Measurements from ENCODE around the gene CLSTN3.

The CLSTN3 gene

GRCh38 chr12:7193674-7194073, 63.5 kb downstream of the CLSTN3 start:
- no peak overlapping the region for H3K4me3 ChIP-seq (ENCODE audit: low read depth, low read length)
- CTCF ChIA-PET: interaction anchor here (0.6 to 1.7 kb wide), 4 partner anchors 10 to 446 kb away, joined by 3 to 4 read pairs (median 4); no protein-coding TSS in a partner anchor
- no peak for DNase-seq (ENCODE audit: low read depth, low spot score)
- TF ChIP-seq CTCF (IDR thresholded peaks at IDR 0.05; ENCODE audit: insufficient read depth, low read length, missing control alignments): no peak
- POLR2A ChIA-PET: interaction anchor here (0.7 kb wide), 1 partner anchor 127 kb away, joined by 3 read pairs; no protein-coding TSS in a partner anchor

DNA sequence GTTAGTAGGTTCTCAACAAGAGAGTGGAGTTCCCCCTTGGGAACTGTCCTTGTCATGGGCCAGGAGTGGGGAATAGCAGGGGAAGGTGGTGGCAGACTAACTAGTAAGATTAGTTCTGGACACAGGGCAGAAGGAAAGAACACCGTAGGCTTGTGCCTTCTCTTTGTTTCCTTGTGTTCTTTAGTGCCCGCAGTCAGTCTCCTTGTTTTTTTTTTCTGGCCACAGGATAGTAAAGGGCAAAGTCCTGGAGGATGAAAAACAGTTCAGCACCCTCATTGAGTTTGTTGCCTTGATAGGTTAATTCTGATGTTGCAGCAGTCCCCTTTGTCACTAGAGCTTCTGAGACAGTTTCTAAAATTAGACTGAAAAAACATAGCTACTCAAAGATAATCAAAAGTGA, 67.7 kb downstream of the CLSTN3 start:
- no peak for DNase-seq (ENCODE audit: low read depth, low spot score)
- CTCF ChIA-PET: no interaction called here
- no peak overlapping the region for H3K4me3 ChIP-seq (ENCODE audit: low read depth, low read length)
- POLR2A ChIA-PET: no interaction called here
- TF ChIP-seq CTCF (IDR thresholded peaks at IDR 0.05; ENCODE audit: insufficient read depth, low read length, missing control alignments): no peak

- ChIA-PET POLR2A (no interaction called here), CTCF (interaction anchor here (1.2 to 4.4 kb wide), 4 partner anchors 9 to 434 kb away, joined by 4 to 15 read pairs (median 4); partner anchors contain the start of gene PEX5)
- no peak for DNase-seq (ENCODE audit: low read depth, low spot score)
- no peak for TF ChIP-seq CTCF (IDR thresholded peaks at IDR 0.05; ENCODE audit: insufficient read depth, low read length, missing control alignments)
- no peak overlapping the region for H3K4me3 ChIP-seq (ENCODE audit: low read depth, low read length)
Measured at GRCh38 chr12:7203109-7203508, 72.9 kb downstream of the CLSTN3 start.

DNA sequence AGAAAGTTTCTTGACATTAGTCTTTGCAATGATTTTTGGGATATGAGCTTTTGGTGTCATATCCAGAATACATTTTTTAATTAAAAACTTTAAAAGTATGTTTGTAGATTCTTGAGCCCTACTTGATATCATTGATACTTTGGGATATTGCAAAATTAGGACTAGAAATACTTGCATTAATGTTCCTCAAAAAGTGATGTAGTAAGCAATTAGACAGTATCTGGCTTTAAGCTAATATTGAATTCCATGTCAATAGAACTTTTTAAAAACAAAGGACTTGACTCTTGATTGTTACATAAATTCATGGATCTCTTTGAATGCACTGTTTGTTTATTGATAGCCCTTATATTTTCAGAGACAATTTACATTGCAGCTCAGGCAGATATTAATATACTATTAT, 74.9 kb downstream of the CLSTN3 start:
- TF ChIP-seq CTCF (IDR thresholded peaks at IDR 0.05; ENCODE audit: insufficient read depth, low read length, missing control alignments): no peak
- CTCF ChIA-PET: interaction anchor here (0.7 to 2.3 kb wide), 2 partner anchors 16 to 255 kb away, joined by 4 to 5 read pairs; no protein-coding TSS in a partner anchor
- POLR2A ChIA-PET: interaction anchor here (0.6 kb wide), 1 partner anchor 11 kb away, joined by 3 read pairs; no protein-coding TSS in a partner anchor
- no peak overlapping the region for H3K4me3 ChIP-seq (ENCODE audit: low read depth, low read length)
- no peak for DNase-seq (ENCODE audit: low read depth, low spot score)

DNA sequence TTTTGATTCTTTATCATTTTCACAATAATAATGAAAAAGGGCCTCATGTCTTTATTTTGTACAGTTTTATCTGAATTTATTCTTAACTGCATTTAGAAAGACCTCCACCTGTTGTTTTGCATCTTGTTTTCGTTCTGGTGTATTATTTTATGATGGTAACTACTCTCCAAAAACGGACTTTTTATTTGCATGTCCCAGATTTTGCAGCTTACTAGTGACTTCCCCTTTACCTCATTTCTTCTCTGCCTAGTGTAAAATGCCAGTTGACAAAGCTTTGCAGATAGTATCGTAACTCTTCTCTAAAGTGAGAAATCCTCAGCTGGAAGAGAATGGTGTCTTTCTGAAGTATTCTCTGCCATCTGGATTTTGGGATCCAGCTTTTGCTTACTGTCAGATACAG, 76.5 kb downstream of the CLSTN3 start:
- H3K4me3 ChIP-seq (ENCODE audit: low read depth, low read length): no peak overlapping the region
- no peak for TF ChIP-seq CTCF (IDR thresholded peaks at IDR 0.05; ENCODE audit: insufficient read depth, low read length, missing control alignments)
- CTCF ChIA-PET: interaction anchor here (1.8 to 2.3 kb wide), 2 partner anchors 13 to 254 kb away, joined by 5 read pairs; no protein-coding TSS in a partner anchor
- POLR2A ChIA-PET: no interaction called here
- DNase-seq (ENCODE audit: low read depth, low spot score): no peak

- no peak overlapping the region for H3K4me3 ChIP-seq (ENCODE audit: low read depth, low read length)
- TF ChIP-seq CTCF (IDR thresholded peaks at IDR 0.05; ENCODE audit: insufficient read depth, low read length, missing control alignments): no peak
- CTCF ChIA-PET: interaction anchor here (4.5 kb wide), 1 partner anchor 13 kb away, joined by 19 read pairs; no protein-coding TSS in a partner anchor
- POLR2A ChIA-PET: no interaction called here
- DNase-seq (ENCODE audit: low read depth, low spot score): no peak
Measured at GRCh38 chr12:7207866-7208625, 77.9 kb downstream of the CLSTN3 start.
